CD4-positive, alpha-beta T cell treated with Interleukin-4 for 4 hours (primary cell): ENCODE data around the gene ADSS1.

ENCODE experiments used
- DNase-seq: peaks from one replicate; pipeline ENCODE4 v3.0.0-alpha.2; 2020

The ADSS1 gene

DNA sequence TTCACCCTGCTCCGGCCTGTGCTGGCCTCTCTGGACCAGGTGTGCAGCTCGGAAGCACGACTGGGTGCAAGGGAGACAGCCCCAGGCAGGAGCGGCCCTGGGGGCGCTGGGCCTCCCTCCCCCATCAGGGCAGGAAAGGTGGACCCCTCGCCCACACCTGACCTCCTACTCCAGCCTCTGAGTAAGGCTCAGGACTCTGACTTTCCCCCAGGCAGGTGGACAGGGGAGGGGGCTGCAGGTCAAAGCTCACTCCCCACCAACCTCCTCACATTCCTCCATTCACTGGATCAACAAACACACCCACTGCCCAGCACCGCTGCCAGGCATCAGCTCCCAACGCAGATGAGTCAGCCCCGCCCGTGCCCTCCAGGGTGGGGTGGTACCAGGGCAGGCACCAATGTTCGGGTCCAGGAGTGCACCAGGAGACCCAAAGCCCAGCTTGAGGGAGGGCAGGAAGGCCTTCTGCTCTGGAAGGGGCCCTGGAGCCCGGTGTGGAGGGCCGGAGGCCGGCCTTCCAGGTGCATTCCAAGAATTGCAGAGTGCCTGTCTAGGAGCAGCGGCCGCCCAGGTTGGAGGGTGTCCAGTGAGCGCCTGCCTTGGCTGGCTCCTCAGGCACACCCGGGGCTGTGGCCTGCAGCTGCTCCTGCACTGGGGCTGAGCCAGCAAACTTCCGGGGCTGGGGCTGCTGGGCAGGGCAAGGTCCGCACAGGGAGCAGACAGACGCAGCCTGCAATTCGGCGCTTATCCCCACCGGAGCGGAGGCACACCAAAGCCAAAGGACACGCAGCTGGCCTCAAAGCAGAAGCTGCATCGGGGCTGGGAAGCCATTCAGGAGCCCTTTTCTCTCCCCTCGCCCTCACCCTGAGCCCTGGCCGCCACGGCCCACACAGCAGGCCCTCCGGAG is 36.2 kb upstream of the ADSS1 start:
- DNase-seq: no peak

GRCh38 chr14:104688505-104689108 is 35.4 kb upstream of the ADSS1 start:
- no peak for DNase-seq

- DNase-seq: peak; percentile 20
Observed at GRCh38 chr14:104689109-104689880, 34.7 kb upstream of the ADSS1 start, which contains the start of gene INF2. INF2 (plus strand) TSS chr14:104689618; CDS start chr14:104701366, 11,748 bp downstream.

- no peak for DNase-seq
Observed at GRCh38 chr14:104689881-104690711, 33.9 kb upstream of the ADSS1 start.

- no peak for DNase-seq
Observed at GRCh38 chr14:104690861-104691455, 33.1 kb upstream of the ADSS1 start.

DNA sequence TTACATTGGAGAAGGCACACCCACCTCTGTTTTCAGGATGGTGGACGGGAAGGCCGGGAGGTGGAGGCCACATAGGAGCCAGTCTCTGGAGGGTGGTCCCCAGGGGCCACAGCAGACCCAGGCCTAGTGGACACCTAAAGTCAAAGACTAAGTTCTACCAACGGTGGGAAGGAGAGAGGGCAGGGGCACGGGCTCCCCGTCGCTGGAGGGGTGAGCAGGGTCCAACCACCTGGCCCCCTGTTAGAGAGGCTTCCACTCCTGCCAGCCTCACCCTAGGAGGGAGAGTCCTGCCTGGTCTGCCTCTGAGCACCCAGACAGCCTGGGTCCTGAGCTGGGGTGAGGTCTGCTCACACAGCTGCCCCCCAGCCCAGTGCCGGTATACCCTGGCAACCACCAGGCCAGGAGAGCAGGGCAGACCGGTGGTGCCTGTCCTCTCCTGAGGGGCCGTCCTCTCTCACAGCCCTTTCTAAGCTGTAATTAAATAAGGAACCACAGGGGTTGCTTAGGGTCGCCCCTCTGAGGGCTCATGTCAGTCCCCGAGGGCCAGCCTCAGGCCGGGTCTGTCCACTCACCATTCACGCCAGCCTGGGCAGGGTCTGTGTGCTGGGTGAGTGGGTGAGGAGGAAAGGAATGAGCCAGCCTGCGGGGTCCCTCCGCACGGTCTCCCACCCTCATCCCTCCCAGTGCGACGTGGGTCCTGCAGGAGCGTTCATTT is 32.3 kb upstream of the ADSS1 start:
- DNase-seq: no peak

- no peak for DNase-seq
Observed at GRCh38 chr14:104692261-104692938, 31.6 kb upstream of the ADSS1 start.

DNA sequence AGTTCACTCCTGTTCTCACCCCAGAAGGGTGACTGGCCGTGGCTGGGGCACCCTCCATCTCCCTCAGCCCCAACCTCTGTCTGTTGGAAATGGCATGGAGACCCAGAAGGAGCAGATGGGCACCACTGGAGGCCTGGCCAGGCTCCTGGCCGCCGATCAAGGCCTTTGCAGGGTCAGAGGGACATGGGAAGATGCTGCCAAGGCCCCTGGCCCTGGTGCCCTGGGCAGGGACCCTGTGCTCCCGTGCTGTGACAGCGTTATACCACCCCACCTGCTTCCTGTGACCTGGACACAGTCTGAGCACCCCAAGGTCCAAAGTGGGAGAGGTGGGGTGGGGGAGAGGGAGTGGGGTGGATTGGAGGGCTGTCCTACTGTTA is 31.1 kb upstream of the ADSS1 start:
- DNase-seq: no peak

DNA sequence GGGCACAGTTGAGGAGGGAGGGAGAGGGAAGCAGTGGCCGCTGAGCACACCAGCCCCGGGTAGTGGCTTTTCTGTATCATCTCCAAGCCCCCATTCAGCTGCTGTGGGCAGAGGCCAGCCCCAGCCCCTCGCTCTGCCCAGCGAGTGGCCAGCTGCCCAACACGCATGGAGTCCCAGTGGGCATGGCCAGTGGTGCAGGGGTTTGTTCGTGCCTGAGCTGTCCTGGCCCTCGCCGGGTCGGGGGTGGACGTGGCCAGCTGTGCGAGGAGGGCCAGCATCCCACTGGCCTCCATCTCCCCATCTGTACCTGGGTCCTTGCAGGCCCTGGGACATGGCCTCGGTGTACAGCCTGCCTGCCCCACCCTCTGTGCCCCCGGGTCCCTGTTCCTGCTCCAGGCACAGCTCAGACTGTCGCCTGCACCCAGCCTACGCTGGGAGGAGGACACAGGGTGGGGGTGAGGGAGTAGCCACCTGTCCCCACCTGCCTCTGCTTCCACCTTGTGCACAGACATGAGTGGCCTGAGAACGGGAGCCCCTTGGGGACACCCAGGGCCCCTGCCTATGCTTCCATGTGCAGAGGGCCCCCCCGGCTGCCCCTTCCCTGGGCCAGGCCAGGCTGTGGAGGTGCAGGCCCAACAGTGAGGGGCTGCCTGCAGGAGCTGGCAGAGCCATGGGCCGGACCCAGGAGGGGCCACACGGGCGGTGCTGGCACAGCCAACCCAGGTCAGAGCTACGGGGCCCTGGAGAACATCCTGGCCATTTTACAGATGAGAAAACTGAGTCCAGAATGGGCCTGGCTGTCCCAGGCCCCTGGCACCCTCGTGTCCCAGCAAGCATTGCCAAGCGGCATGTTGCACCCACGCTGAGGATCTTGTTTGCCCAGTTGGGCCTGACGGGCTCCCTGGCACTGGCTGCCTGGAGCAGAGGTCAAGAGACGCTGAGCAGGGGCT is 30.3 kb upstream of the ADSS1 start:
- no peak for DNase-seq

DNA sequence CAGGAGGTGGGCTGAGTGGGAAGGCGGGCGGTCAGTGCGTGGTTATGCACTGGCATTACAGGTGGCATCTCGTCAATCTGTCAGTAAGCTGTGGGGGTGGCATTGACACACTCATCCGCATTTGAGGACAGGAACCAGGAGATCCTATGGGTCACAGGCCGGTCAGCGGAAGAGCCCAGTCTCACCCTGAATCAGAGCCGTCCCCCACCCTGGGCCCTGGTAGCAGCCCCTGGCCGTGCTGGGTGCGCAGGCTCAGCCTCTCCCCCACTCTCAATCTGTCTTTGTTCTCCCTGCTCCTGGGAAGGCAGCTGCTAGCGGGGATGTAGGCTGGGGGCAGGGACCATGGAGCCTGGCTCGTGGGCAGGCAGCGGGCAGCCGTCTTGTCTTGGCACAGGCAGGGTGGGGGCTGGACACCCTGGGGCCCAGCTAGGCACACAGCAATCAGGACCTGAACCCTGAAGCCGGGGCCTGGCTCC is 29.5 kb upstream of the ADSS1 start:
- DNase-seq: no peak

GRCh38 chr14:104694991-104695659 is 28.9 kb upstream of the ADSS1 start:
- DNase-seq: peak; percentile 40

DNA sequence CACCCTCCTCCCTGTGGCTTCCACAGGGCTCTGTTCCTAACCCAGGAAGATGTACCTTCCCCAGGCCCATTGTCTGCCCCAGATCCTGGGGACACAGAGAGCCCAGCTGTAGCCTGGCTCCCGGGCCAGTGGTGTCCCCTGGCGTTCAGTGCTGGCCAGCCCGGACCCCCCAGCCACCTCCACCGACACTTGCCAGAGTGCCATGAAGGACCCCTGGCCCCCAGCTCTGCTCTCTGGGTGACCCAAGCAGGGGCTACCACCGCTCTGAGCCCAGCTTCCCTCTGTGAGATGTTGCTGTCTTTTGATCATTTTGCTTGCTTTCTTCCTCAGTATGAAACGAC is 28.4 kb upstream of the ADSS1 start:
- no peak for DNase-seq

DNA sequence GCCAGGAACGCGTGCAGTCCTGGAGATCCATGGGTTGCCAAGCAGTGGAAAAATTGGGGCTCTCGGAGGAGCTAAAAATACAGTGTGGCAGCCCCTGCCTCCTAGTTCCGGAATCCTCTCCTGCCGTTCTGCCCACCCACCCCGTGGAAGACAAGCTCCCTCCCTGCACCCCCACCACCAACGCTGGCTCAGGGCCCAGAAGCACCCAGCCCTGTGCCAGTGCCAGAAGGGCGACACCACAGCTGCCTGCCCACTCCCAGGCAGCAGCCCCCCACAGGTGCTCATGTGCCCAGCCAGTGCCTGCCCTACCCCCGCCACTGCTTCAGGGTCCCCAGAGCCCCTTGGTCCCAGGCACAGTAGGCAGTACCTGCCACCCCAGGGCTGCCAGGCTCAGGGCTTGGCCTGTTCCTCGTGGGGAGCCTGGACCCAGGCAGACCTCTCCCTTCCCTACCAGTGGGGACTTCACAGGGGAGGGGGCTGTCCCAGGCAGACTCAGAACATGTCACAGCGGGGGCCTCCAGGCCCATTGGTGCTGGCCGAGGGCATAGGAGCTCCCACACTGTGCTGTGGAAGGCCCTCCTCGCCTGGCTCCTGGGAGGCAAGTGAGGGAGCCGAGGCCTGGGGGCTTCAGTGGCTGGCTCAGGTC is 27.2 kb upstream of the ADSS1 start:
- no peak for DNase-seq

GRCh38 chr14:104697317-104697703 is 26.7 kb upstream of the ADSS1 start:
- no peak for DNase-seq

DNA sequence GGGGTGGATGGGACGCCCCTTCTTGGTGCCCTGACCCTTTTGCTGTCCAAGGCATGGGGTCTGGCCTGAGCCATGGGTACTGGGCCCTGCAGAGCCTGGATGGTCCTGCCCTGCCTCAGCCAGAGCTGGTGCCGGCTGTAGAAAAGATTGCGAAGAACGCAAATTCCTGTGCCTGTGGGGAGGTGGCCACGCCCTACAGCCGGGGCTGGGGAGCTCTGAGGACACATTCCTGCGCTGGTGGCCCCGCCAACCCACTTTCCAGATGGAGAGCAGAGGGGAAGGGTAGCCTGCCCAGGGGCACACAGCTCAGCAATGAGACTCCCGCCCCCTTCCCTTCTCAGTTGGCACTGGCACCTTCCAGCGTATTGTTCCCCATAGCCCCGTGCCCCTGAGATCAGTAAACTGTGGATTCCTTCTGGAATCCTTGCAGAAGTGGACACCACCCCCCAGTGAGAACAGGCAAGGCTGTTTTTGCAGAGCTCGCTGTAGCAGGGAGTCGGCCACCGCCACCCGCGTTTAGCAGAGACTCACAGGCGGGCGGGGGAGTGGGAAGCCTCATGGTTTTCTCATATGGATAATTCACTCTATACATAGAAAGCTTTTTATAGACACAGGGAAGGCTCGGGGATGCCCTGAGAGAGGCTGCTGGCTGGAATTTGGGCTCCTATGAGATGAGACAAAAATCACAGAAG is 26.0 kb upstream of the ADSS1 start:
- no peak for DNase-seq

DNA sequence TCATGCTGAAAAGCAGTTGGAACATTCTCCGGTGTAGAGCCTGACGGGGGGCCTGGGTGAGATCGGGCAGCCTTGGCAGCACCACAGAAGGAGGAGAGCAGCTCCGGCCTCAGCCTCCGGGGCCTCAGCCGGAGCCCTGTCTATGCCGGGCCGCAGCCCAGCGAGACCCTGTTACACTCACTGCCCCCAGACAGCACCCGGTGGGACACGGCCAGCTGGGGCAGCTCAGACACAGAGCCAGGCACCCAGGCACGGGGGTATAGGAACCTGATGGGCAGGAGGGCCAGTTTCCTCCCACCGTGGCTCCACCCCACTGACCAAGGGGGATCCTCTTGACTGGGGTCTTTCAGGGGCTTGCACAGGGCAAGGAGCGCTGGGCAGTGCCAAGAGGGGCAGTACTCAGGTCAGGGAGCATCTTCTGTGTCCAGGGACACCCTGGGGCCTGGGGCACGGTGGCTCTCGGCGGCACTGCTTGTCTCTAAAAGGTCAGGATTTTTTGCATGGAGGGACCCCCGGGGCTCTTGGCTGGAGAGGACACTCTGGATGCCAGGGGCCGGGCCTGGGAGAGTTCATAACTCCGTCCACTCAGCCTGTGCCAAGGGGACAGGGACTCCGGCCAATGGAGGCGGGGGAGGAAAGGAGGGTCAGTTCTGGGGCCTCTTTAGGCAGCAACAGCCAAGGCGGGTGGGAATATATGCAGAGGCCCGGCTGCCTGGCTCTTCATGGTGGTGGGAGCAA is 25.2 kb upstream of the ADSS1 start:
- no peak for DNase-seq

DNA sequence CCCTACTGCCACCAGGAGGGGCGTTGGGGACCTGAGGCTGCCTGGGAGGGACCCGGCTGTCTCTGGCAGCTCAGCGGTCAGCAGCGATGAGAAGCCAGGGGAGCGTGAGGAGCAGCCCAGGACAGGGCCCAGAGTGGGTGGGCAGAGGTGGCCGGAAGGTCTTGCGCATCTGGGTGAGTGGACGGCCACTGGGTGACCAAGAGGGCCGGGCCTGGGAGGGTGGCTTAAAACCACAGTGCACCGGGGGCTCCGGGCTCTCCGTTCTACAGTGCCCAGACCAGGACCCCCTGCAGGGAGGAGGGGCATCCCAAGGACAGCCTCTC is 24.6 kb upstream of the ADSS1 start:
- DNase-seq: no peak
